CMK (cell line): ENCODE results near the gene CCDC6.
"Not testable (repeated sequence)": the region's sequence is repeated elsewhere in the genome, so short reads cannot be mapped to it uniquely, and the experiment has no call there.

Source experiments
- DNase-seq: peaks from one replicate; pipeline ENCODE4 v3.0.0-alpha.2; 2010; ENCODE audit warnings: low read depth

Gene CCDC6

GRCh38 chr10:59880971-59881510 lies 25.3 kb downstream of the CCDC6 start:
- peak; percentile 42 for DNase-seq

GRCh38 chr10:59880019-59880717 lies 26.2 kb downstream of the CCDC6 start:
- no peak for DNase-seq

DNA sequence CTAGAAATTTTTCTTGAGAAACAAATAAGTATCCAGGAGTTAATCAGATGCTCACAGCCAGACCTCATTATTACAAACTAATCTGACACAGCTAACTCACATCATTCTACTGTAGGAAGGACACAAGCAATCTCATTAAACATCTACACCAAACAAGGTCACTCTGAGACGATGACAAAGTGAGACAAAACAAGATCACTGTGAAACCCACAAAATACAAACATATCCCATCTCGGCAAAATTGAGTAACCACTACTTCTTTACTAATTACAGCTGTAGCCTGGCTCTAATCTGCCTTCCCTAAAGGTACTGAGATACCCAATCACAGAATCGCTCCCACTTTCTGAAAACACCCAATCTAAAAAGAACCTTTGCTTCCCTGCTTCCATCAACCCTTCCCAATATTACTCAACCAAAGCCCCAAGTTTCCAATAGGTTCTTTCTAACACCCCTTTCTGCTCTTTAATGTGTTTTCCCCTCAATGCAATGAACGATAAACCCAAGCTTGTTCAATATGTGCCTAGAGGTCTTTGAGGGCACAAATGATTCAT lies 26.9 kb downstream of the CCDC6 start:
- no peak for DNase-seq

- no peak for DNase-seq
These were observed 27.4 kb downstream of the CCDC6 start for GRCh38 chr10:59878915-59879314.

GRCh38 chr10:59878289-59878688 lies 28.1 kb downstream of the CCDC6 start:
- DNase-seq = no peak

DNA sequence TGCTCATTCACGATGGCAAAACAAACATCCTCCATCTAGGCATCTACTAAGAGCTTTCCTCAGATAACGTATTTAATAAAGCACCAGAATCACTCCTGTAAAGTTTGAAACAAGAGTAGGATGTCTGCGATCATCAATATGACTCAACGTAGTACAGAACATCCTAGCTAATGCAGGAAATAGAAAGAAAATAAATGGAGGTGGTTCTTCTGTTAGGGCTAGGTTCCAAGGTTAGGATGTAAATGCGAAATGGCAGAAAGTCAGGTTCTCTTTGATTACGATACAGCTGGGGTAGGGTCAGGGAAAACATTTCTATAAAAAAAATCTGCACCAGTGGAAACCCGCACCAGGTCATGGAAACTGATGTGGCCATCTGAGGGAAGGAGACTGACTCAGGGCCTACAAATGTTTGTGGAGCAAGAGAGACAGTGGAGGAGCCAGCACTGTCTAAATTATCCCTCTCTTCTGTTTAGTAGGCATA lies 29.1 kb downstream of the CCDC6 start:
- DNase-seq = no peak

DNA sequence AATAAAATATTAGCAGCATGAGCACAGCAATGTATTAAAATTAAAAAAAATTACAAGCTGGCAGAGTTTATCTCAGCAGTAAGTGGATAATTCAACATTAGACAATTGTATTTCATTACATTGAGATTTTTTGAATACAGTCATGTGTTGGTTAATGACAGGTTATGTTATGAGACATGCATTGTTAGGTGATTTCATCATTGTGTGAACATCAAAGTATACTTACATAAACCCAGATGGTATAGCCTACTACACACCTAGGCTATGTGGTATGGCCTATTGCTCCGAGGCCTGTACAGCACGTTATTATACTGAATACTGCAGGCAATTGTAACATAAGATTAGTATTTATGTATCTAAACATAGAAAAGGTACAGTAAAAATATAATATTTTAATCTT lies 29.7 kb downstream of the CCDC6 start:
- DNase-seq = no peak

GRCh38 chr10:59876208-59876607 lies 30.1 kb downstream of the CCDC6 start:
- DNase-seq = not testable (repeated sequence)

- no peak for DNase-seq
These were observed 32.5 kb downstream of the CCDC6 start for GRCh38 chr10:59873896-59874295.

- DNase-seq = no peak
These were observed 33.4 kb downstream of the CCDC6 start for GRCh38 chr10:59872892-59873463.

DNA sequence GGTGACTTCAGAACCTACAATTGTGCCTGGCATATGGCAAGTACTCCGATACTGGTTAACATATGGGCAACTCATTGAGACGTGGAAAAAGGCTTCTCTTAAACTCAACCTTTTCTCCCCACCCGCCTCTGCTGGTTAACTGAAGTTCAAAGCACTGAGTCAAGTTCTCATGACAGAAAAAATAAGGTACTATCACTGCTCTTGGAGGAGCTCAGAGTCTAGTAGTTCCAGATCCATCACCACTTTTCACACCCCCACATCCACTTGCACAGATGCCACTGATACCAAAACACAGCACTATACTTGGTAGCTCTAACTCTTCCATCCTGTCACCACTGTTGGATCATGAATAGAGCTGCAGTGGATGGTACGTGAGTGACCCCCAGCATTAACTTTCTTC lies 36.2 kb downstream of the CCDC6 start:
- no peak for DNase-seq

- DNase-seq = no peak
These were observed 36.8 kb downstream of the CCDC6 start for GRCh38 chr10:59869594-59869940.

DNA sequence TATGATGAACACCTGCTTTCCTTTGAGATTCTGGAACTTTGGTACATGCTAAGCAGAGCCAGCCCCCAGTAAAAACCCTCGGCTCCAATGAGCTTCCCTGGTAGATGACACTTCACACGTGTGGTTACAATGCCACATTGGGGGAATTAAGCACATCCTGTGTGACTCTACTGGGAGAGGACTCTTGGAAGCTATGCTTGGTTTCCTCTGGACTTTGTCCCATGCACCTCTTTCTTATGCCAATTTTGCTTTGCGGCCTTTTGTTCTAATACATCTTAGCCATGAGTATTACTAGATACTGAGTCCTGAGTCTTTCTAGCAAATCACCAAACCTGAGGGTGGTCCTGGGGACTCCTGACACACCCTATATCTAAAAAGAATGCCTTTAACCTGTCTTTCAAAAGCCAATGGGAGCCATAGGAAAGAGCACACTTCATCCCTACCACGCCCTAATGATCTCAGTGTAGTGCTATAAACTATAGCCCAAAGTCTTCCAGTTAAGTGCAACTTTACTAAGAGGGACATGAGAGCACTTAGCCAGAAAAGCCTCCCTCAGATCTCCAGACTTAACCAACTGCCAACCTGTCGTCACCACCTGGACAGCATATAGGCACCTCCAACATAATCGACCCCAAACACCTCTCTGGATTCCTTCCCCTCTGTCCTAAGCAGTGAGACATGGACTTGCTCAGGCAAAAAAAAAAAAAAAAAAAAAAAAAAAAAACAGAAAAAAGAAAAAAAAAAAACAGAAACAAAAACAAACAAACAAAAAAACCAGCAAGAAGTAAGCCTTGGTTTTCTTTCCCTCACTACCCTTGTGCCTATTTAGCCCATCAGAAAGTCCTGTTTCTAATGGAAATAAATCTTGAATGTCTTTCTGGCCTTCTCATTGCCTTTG lies 37.4 kb downstream of the CCDC6 start:
- DNase-seq = no peak

- DNase-seq = no peak
These were observed 38.8 kb downstream of the CCDC6 start for GRCh38 chr10:59867590-59867989.

DNA sequence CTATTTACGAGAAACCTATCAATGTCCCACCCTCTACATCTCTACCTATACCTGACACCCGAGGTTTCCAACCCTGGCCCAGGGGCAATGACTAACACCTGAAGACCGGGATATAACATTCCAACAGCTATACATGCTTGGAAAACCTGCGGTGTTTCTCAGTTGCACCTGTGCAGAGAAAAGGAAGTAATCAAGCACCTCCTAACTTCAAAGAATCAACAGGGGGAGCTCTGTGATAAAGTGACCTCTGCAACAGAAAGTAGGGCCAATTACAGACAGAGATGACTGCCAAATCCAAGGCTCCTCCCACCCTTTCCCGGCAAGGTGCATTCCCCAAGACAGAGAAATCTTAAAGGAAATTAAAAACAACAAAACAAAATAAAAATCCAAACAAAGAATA lies 41.3 kb downstream of the CCDC6 start:
- DNase-seq = no peak

GRCh38 chr10:59864141-59864962 lies 42.0 kb downstream of the CCDC6 start:
- no peak for DNase-seq

DNA sequence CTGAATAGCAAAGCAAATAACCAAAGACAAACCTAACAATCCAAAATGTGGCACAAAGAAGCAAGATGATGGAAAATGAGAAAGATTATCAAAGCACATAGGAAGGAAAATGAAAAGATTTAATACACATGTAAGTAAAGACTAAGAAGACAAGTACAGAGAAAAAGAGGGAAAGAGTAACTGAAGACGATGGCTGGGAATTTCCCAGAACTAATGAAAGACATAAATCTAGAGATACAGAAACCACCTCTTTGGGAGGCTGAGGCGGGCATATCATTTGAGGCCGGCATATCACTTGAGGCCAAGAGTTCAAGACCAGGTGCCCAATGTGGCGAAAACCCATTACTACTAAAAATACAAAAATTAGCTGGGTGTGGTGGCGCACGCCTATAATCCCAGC lies 46.8 kb downstream of the CCDC6 start:
- DNase-seq = no peak

DNA sequence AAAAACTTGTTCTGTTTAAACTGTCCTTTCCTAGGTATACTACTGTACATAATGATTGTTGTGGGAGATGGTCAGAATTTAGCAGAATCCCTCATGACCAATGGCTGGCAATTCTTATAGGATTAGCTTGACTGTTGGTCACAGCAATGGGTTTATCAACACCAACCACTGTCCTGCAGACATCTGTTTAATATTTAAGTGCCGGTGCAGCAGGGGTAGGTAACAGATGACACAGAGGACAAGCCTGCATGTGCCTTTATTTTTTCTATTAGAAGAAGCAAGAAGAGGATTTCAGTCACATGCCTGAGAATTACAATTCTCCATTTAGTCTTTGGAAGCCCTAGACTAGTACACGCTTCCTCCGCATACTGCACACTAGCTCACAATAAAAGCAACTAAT lies 48.4 kb downstream of the CCDC6 start:
- DNase-seq = no peak

DNA sequence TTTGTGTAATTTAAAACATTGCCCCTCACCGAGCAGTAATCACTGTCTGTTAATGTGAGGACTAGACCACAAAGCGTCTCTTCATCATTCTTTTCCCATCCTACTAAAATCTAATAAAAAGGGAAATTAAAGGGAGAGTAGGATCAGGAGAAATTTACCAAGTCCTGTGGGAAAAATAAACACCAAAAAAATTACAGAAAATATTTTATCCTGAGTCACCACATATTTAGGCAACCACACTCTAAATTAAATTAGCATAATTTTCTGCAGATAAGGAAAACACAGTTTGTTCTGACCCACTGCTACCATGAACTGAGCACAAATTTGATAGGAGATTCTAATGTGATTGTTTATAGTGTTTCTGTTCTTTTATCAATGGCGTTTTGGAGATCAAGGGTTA lies 49.3 kb downstream of the CCDC6 start:
- DNase-seq = no peak

GRCh38 chr10:59856104-59856503 lies 50.3 kb downstream of the CCDC6 start:
- no peak for DNase-seq

GRCh38 chr10:59854571-59854970 lies 51.8 kb downstream of the CCDC6 start:
- DNase-seq = no peak

DNA sequence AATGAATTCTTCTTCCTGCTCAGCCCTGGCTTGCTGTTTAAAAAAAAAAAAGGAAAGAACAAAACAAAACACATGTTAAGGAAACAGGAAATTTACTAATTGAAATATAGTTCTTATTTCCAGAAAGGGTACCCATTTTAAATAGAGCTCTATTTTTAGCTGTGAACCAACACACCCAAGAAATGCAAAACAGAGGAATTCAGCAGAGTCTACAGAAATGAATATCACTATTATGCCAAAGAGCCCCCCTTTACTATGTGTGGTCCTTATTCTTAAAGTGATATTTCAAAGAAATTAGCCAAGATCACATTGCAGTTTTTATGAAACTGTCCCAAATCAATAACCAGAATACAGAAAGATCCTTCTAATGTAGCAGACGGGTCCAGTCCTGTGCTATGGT lies 53.7 kb downstream of the CCDC6 start:
- DNase-seq = no peak
